WTC11 (cell line): ENCODE measurements around the gene C16orf90. TPM values are rescaled to one million over a fixed set of nuclear protein-coding genes. Genes with fewer than 3 reads are reported as not detected.
A peak's percentile ranks its signal among the peaks of the same experiment; 100 is the strongest.

ENCODE experiments used
- FOXJ3 ChIP-seq: sonication (generic); formaldehyde crosslinking; IDR thresholded peaks from 2 replicates; pipeline ENCODE4 v1.9.0; 2021; ENCODE audit warnings: missing genetic modification reagents, mild to moderate bottlenecking, borderline replicate concordance
- JUN ChIP-seq: sonication (generic); formaldehyde crosslinking; IDR thresholded peaks from 2 replicates; pipeline ENCODE4 v1.8.0; 2023; ENCODE audit warnings: mild to moderate bottlenecking, missing genetic modification reagents
- NFE2L1 ChIP-seq: sonication (generic); formaldehyde crosslinking; IDR thresholded peaks from 2 replicates; pipeline ENCODE4 v1.8.1; 2023; ENCODE audit warnings: missing genetic modification reagents
- NFYB ChIP-seq: sonication (generic); formaldehyde crosslinking; conservative IDR thresholded peaks from 2 replicates; pipeline ENCODE4 v1.8.0; 2022; ENCODE audit warnings: low read depth, missing genetic modification reagents
- NR1H2 ChIP-seq: sonication (generic); formaldehyde crosslinking; IDR thresholded peaks from 2 replicates; pipeline ENCODE4 v1.9.0; 2021; ENCODE audit warnings: mild to moderate bottlenecking, moderate library complexity, missing genetic modification reagents
- NR3C1 ChIP-seq: sonication (generic); formaldehyde crosslinking; conservative IDR thresholded peaks from 2 replicates; pipeline ENCODE4 v1.8.1; 2023; ENCODE audit warnings: low read depth, mild to moderate bottlenecking, missing genetic modification reagents
- RELA ChIP-seq: sonication (generic); formaldehyde crosslinking; IDR thresholded peaks from 2 replicates; pipeline ENCODE4 v1.8.1; 2022; ENCODE audit warnings: missing genetic modification reagents, mild to moderate bottlenecking, borderline replicate concordance
- SMAD3 ChIP-seq: sonication (generic); formaldehyde crosslinking; IDR thresholded peaks from 2 replicates; pipeline ENCODE4 v1.8.0; 2022; ENCODE audit warnings: missing genetic modification reagents, mild to moderate bottlenecking, borderline replicate concordance
- SOX15 ChIP-seq: fragments of 250-450 bp; sonication (Bioruptor Pico); IDR thresholded peaks from 2 replicates; pipeline ENCODE4 v1.9.0; 2021; ENCODE audit warnings: mild to moderate bottlenecking
- TEAD1 ChIP-seq: sonication (generic); formaldehyde crosslinking; IDR thresholded peaks from 2 replicates; pipeline ENCODE4 v1.8.0; 2022; ENCODE audit warnings: mild to moderate bottlenecking, missing genetic modification reagents
- TP53 ChIP-seq: sonication (generic); formaldehyde crosslinking; IDR thresholded peaks from 2 replicates; pipeline ENCODE4 v1.8.1; 2023; ENCODE audit warnings: mild to moderate bottlenecking, missing genetic modification reagents
- ZNF138 ChIP-seq: sonication (generic); formaldehyde crosslinking; conservative IDR thresholded peaks from 2 replicates; pipeline ENCODE4 v1.8.1; 2022; ENCODE audit warnings: mild to moderate bottlenecking, moderate library complexity, missing genetic modification reagents
- total RNA-seq: library from RNA; stranded (reverse); gene quantifications from 3 replicates; pipeline ENCODE4 v1.2.3, GENCODE V29; 2021
- TF ChIP-seq, protein P1 (sequence below): fragments of 250-450 bp; sonication (Bioruptor Pico); IDR thresholded peaks from 2 replicates; pipeline ENCODE4 v2.1.2; 2022; ENCODE audit warnings: mild to moderate bottlenecking, moderate library complexity
- TF ChIP-seq, protein P2 (sequence below): sonication (generic); formaldehyde crosslinking; IDR thresholded peaks from 2 replicates; pipeline ENCODE4 v1.8.1; 2022; ENCODE audit warnings: low read depth, missing genetic modification reagents, borderline replicate concordance
- TF ChIP-seq, protein P3 (sequence below): sonication (generic); formaldehyde crosslinking; conservative IDR thresholded peaks from 2 replicates; pipeline ENCODE4 v1.8.1; 2023; ENCODE audit warnings: mild to moderate bottlenecking, low read depth, missing genetic modification reagents, moderate library complexity
- TF ChIP-seq, protein P4 (sequence below): fragments of 200-600 bp; IDR thresholded peaks from 2 replicates; pipeline ENCODE4 v1.8.0; 2022; ENCODE audit warnings: antibody characterized with exemption
- TF ChIP-seq, protein P5 (sequence below): fragments of 250-450 bp; sonication (Bioruptor Pico); IDR thresholded peaks from 2 replicates; pipeline ENCODE4 v1.9.0; 2021; ENCODE audit warnings: mild to moderate bottlenecking
- TF ChIP-seq, protein P6 (sequence below): sonication (generic); formaldehyde crosslinking; IDR thresholded peaks from 2 replicates; pipeline ENCODE4 v1.8.0; 2023; ENCODE audit warnings: missing genetic modification reagents, mild to moderate bottlenecking, borderline replicate concordance
- TF ChIP-seq, protein P7 (sequence below): sonication (generic); formaldehyde crosslinking; IDR thresholded peaks from 2 replicates; pipeline ENCODE4 v1.8.0; 2023; ENCODE audit warnings: mild to moderate bottlenecking, missing genetic modification reagents

Gene C16orf90
- total RNA-seq, 1 experiment from 2014 or later: not detected

DNA sequence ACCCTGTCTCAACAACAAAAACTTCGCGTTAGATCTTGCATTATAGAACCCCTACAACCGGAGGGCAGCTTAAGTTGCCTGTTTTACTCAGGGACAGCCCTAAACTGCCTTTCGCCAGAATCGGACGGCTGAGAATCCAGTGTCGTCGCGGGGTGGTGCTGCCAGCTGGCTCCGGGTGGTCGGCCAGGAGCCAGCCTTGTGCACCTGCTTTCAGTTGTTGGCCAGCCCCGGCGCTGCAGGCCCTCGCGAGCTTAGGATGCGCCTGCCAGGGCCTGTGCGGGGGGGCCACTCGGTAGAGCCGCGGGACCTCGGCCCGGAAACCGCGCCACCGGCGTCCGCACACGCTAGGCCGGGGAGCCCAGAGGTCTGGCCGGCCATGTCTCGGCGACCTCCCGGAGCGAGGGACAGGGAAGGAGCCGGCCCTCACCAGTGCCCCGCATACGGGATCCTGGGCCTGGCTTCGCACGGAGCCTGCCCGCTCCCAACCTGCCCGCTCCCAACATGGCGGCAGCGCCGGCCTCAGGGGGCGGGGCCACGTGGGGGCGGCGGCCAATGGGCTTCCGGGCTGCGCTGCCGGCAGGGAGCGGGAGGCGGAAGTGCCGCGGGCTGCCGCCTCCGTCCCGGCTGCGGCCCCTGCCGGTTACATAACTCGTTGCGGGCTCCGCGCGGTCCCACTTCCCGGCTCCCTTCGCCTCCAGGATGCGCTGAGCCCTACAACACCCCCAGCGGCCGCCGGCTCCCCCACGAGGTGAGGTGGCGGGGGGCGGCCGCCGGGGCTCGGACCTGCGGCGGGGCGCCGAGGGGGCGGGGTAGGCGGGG is 37.6 kb downstream of the C16orf90 start (continued):
- no peak for TF ChIP-seq NFE2L1
- TF ChIP-seq, protein P1, sequence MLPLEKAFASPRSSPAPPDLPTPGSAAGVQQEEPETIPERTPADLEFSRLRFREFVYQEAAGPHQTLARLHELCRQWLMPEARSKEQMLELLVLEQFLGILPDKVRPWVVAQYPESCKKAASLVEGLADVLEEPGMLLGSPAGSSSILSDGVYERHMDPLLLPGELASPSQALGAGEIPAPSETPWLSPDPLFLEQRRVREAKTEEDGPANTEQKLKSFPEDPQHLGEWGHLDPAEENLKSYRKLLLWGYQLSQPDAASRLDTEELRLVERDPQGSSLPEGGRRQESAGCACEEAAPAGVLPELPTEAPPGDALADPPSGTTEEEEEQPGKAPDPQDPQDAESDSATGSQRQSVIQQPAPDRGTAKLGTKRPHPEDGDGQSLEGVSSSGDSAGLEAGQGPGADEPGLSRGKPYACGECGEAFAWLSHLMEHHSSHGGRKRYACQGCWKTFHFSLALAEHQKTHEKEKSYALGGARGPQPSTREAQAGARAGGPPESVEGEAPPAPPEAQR (CRISPR knock-in tag): no peak
- TF ChIP-seq NR3C1 (CRISPR knock-in tag): no peak
- TF ChIP-seq TP53: no peak
- TF ChIP-seq, protein P2, sequence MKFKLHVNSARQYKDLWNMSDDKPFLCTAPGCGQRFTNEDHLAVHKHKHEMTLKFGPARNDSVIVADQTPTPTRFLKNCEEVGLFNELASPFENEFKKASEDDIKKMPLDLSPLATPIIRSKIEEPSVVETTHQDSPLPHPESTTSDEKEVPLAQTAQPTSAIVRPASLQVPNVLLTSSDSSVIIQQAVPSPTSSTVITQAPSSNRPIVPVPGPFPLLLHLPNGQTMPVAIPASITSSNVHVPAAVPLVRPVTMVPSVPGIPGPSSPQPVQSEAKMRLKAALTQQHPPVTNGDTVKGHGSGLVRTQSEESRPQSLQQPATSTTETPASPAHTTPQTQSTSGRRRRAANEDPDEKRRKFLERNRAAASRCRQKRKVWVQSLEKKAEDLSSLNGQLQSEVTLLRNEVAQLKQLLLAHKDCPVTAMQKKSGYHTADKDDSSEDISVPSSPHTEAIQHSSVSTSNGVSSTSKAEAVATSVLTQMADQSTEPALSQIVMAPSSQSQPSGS (CRISPR knock-in tag): peak; percentile 62; the same call in 1 of the 2 replicates
- TF ChIP-seq NFYB: peak; percentile 82
- TF ChIP-seq, protein P3, sequence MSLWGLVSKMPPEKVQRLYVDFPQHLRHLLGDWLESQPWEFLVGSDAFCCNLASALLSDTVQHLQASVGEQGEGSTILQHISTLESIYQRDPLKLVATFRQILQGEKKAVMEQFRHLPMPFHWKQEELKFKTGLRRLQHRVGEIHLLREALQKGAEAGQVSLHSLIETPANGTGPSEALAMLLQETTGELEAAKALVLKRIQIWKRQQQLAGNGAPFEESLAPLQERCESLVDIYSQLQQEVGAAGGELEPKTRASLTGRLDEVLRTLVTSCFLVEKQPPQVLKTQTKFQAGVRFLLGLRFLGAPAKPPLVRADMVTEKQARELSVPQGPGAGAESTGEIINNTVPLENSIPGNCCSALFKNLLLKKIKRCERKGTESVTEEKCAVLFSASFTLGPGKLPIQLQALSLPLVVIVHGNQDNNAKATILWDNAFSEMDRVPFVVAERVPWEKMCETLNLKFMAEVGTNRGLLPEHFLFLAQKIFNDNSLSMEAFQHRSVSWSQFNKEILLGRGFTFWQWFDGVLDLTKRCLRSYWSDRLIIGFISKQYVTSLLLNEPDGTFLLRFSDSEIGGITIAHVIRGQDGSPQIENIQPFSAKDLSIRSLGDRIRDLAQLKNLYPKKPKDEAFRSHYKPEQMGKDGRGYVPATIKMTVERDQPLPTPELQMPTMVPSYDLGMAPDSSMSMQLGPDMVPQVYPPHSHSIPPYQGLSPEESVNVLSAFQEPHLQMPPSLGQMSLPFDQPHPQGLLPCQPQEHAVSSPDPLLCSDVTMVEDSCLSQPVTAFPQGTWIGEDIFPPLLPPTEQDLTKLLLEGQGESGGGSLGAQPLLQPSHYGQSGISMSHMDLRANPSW (CRISPR knock-in tag): no peak
- TF ChIP-seq TEAD1 (CRISPR knock-in tag): no peak
- no peak for TF ChIP-seq FOXJ3 (CRISPR knock-in tag)
- TF ChIP-seq ZNF138: no peak
- TF ChIP-seq JUN (CRISPR knock-in tag): no peak
- TF ChIP-seq, protein P4, sequence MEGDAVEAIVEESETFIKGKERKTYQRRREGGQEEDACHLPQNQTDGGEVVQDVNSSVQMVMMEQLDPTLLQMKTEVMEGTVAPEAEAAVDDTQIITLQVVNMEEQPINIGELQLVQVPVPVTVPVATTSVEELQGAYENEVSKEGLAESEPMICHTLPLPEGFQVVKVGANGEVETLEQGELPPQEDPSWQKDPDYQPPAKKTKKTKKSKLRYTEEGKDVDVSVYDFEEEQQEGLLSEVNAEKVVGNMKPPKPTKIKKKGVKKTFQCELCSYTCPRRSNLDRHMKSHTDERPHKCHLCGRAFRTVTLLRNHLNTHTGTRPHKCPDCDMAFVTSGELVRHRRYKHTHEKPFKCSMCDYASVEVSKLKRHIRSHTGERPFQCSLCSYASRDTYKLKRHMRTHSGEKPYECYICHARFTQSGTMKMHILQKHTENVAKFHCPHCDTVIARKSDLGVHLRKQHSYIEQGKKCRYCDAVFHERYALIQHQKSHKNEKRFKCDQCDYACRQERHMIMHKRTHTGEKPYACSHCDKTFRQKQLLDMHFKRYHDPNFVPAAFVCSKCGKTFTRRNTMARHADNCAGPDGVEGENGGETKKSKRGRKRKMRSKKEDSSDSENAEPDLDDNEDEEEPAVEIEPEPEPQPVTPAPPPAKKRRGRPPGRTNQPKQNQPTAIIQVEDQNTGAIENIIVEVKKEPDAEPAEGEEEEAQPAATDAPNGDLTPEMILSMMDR: no peak
- no peak for TF ChIP-seq SOX15 (CRISPR knock-in tag)
- no peak; the same call in 1 of the 2 replicates for TF ChIP-seq RELA (CRISPR knock-in tag)
- TF ChIP-seq NR1H2: no peak; the same call in 1 of the 2 replicates
- 0 out of 2 replicates have a peak, but pooled peaks have one; percentile 37 for TF ChIP-seq SMAD3 (CRISPR knock-in tag)
- TF ChIP-seq, protein P5, sequence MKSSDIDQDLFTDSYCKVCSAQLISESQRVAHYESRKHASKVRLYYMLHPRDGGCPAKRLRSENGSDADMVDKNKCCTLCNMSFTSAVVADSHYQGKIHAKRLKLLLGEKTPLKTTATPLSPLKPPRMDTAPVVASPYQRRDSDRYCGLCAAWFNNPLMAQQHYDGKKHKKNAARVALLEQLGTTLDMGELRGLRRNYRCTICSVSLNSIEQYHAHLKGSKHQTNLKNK (CRISPR knock-in tag): no peak
- TF ChIP-seq, protein P6, sequence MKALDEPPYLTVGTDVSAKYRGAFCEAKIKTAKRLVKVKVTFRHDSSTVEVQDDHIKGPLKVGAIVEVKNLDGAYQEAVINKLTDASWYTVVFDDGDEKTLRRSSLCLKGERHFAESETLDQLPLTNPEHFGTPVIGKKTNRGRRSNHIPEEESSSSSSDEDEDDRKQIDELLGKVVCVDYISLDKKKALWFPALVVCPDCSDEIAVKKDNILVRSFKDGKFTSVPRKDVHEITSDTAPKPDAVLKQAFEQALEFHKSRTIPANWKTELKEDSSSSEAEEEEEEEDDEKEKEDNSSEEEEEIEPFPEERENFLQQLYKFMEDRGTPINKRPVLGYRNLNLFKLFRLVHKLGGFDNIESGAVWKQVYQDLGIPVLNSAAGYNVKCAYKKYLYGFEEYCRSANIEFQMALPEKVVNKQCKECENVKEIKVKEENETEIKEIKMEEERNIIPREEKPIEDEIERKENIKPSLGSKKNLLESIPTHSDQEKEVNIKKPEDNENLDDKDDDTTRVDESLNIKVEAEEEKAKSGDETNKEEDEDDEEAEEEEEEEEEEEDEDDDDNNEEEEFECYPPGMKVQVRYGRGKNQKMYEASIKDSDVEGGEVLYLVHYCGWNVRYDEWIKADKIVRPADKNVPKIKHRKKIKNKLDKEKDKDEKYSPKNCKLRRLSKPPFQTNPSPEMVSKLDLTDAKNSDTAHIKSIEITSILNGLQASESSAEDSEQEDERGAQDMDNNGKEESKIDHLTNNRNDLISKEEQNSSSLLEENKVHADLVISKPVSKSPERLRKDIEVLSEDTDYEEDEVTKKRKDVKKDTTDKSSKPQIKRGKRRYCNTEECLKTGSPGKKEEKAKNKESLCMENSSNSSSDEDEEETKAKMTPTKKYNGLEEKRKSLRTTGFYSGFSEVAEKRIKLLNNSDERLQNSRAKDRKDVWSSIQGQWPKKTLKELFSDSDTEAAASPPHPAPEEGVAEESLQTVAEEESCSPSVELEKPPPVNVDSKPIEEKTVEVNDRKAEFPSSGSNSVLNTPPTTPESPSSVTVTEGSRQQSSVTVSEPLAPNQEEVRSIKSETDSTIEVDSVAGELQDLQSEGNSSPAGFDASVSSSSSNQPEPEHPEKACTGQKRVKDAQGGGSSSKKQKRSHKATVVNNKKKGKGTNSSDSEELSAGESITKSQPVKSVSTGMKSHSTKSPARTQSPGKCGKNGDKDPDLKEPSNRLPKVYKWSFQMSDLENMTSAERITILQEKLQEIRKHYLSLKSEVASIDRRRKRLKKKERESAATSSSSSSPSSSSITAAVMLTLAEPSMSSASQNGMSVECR (CRISPR knock-in tag): 0 out of 2 replicates have a peak, but pooled peaks have one; percentile 76
- TF ChIP-seq, protein P7, sequence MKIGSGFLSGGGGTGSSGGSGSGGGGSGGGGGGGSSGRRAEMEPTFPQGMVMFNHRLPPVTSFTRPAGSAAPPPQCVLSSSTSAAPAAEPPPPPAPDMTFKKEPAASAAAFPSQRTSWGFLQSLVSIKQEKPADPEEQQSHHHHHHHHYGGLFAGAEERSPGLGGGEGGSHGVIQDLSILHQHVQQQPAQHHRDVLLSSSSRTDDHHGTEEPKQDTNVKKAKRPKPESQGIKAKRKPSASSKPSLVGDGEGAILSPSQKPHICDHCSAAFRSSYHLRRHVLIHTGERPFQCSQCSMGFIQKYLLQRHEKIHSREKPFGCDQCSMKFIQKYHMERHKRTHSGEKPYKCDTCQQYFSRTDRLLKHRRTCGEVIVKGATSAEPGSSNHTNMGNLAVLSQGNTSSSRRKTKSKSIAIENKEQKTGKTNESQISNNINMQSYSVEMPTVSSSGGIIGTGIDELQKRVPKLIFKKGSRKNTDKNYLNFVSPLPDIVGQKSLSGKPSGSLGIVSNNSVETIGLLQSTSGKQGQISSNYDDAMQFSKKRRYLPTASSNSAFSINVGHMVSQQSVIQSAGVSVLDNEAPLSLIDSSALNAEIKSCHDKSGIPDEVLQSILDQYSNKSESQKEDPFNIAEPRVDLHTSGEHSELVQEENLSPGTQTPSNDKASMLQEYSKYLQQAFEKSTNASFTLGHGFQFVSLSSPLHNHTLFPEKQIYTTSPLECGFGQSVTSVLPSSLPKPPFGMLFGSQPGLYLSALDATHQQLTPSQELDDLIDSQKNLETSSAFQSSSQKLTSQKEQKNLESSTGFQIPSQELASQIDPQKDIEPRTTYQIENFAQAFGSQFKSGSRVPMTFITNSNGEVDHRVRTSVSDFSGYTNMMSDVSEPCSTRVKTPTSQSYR (CRISPR knock-in tag): peak; percentile 82; the same call in 1 of the 2 replicates
